Astrocyte of the spinal cord (primary cell): ENCODE measurements around the gene SSH3.

Experiments used
- DNase-seq: peaks from one replicate; pipeline ENCODE4 v3.0.0; 2011; ENCODE audit warnings: low read depth, low spot score
- H3K4me3 ChIP-seq: 2 replicates; pipeline ENCODE4 v1.5.1; 2011; ENCODE audit warnings: low read depth, mild to moderate bottlenecking, low read length, moderate library complexity
- CTCF ChIP-seq: IDR thresholded peaks from 2 replicates; pipeline ENCODE4 v1.5.1; 2012; ENCODE audit warnings: low read depth, mild to moderate bottlenecking, low read length, inconsistent platforms
- in situ Hi-C: cut with HindIII; loops from 2 replicates; pipeline ENCODE4 v1.10.0; 2017; ENCODE audit warnings: low sequenced_read_pairs

Gene SSH3

GRCh38 chr11:67356864-67357561 is 53.7 kb downstream of the SSH3 start:
- peak; percentile 83 for DNase-seq
- H3K4me3 ChIP-seq = no peak overlapping the region
- peak; percentile 96 for TF ChIP-seq CTCF
- in situ Hi-C loops = no loop called here

GRCh38 chr11:67357831-67358670 is 54.7 kb downstream of the SSH3 start:
- peak; percentile 45 for DNase-seq
- no peak for TF ChIP-seq CTCF
- in situ Hi-C loops = no loop called here
- H3K4me3 ChIP-seq = no peak overlapping the region
